ENCODE measurements around the gene CHST7. TPM values are rescaled to one million over a fixed set of nuclear protein-coding genes. Genes with fewer than 3 reads are reported as not detected.

Gene CHST7
- total RNA-seq, 1 donor from 2014 or later, result 5.6 TPM

GRCh38 chrX:46620505-46620904, 46.9 kb downstream of the CHST7 start:
- no peaks in the 10 kb centered on the region for H3K36me3 ChIP-seq
- H3F3A ChIP-seq (ENCODE audit: low read depth), result no peaks in the 10 kb centered on the region
- no peaks in the 10 kb centered on the region for H3K79me2 ChIP-seq (ENCODE audit: low read depth)
- H2AFZ ChIP-seq (replicated peaks), result no peak overlapping the region
- no peak overlapping the region for H3K4me3 ChIP-seq
- no peak overlapping the region for H3K27ac Mint-ChIP-seq
- H3K9me3 ChIP-seq (ENCODE audit: low read depth), result peaks cover 24% of the 10 kb centered on the region
- no peak overlapping the region for H3K9ac ChIP-seq
- no peak overlapping the region for H3K4me3 Mint-ChIP-seq
- no peak overlapping the region for H3K27ac ChIP-seq
- H3K27me3 ChIP-seq, result no peaks in the 10 kb centered on the region
- TF ChIP-seq EZH2 (IDR thresholded peaks at IDR 0.05) (no peak), EZH2phosphoT487 (IDR thresholded peaks at IDR 0.05) (no peak)
- H3K9me3 Mint-ChIP-seq, result peaks cover 11% of the 10 kb centered on the region
- peaks cover 2% of the 10 kb centered on the region for H3K36me3 Mint-ChIP-seq
- no peaks in the 10 kb centered on the region for H3K27me3 Mint-ChIP-seq (ENCODE audit: insufficient read depth, low read depth)
- no peak for DNase-seq (ENCODE audit: low spot score)
- H3K4me1 Mint-ChIP-seq, result no peaks in the 10 kb centered on the region
- H4K20me1 ChIP-seq (ENCODE audit: low read depth), result no peaks in the 10 kb centered on the region
- no peaks in the 10 kb centered on the region for H3K4me1 ChIP-seq
- H3K4me2 ChIP-seq, result no peak overlapping the region

- TF ChIP-seq EZH2 (IDR thresholded peaks at IDR 0.05) (no peak), EZH2phosphoT487 (IDR thresholded peaks at IDR 0.05) (no peak)
- TF ChIP-seq, protein P1, sequence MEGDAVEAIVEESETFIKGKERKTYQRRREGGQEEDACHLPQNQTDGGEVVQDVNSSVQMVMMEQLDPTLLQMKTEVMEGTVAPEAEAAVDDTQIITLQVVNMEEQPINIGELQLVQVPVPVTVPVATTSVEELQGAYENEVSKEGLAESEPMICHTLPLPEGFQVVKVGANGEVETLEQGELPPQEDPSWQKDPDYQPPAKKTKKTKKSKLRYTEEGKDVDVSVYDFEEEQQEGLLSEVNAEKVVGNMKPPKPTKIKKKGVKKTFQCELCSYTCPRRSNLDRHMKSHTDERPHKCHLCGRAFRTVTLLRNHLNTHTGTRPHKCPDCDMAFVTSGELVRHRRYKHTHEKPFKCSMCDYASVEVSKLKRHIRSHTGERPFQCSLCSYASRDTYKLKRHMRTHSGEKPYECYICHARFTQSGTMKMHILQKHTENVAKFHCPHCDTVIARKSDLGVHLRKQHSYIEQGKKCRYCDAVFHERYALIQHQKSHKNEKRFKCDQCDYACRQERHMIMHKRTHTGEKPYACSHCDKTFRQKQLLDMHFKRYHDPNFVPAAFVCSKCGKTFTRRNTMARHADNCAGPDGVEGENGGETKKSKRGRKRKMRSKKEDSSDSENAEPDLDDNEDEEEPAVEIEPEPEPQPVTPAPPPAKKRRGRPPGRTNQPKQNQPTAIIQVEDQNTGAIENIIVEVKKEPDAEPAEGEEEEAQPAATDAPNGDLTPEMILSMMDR (IDR thresholded peaks at IDR 0.05), result no peak
- H3K4me3 ChIP-seq, result no peak overlapping the region
- H2AFZ ChIP-seq (replicated peaks), result no peak overlapping the region
- peaks cover 22% of the 10 kb centered on the region for H3K9me3 ChIP-seq (ENCODE audit: low read depth)
- no peak overlapping the region for H3K27ac ChIP-seq
- H3K9ac ChIP-seq, result no peak overlapping the region
- H3K79me2 ChIP-seq (ENCODE audit: low read depth), result no peaks in the 10 kb centered on the region
- H3K27ac Mint-ChIP-seq, result no peak overlapping the region
- no peak for DNase-seq (ENCODE audit: low spot score)
- no peaks in the 10 kb centered on the region for H3K4me1 Mint-ChIP-seq
- H3K36me3 ChIP-seq, result no peaks in the 10 kb centered on the region
- H3K4me3 Mint-ChIP-seq, result no peak overlapping the region
- H3F3A ChIP-seq (ENCODE audit: low read depth), result no peaks in the 10 kb centered on the region
- H3K4me1 ChIP-seq, result no peaks in the 10 kb centered on the region
- no peaks in the 10 kb centered on the region for H3K27me3 ChIP-seq
- no peaks in the 10 kb centered on the region for H4K20me1 ChIP-seq (ENCODE audit: low read depth)
- H3K9me3 Mint-ChIP-seq, result peaks cover 11% of the 10 kb centered on the region
- H3K4me2 ChIP-seq, result no peak overlapping the region
- no peaks in the 10 kb centered on the region for H3K27me3 Mint-ChIP-seq (ENCODE audit: insufficient read depth, low read depth)
- peaks cover 2% of the 10 kb centered on the region for H3K36me3 Mint-ChIP-seq
Measured at GRCh38 chrX:46621572-46621971, 48.0 kb downstream of the CHST7 start.

- Mint-ChIP-seq H3K4me3 (no peak overlapping the region), H3K4me1 (peaks cover 2% of the 10 kb centered on the region), H3K27me3 (ENCODE audit: insufficient read depth, low read depth) (no peaks in the 10 kb centered on the region), H3K9me3 (peaks cover 4% of the 10 kb centered on the region), H3K27ac (no peak overlapping the region), H3K36me3 (peaks cover 2% of the 10 kb centered on the region)
- Histone ChIP-seq H3K4me1 (peaks cover 8% of the 10 kb centered on the region), H3K27me3 (no peaks in the 10 kb centered on the region), H3K27ac (no peak overlapping the region), H2AFZ (replicated peaks) (no peak overlapping the region), H3K4me2 (no peak overlapping the region), H4K20me1 (ENCODE audit: low read depth) (no peaks in the 10 kb centered on the region), H3K4me3 (no peak overlapping the region), H3K79me2 (ENCODE audit: low read depth) (no peaks in the 10 kb centered on the region), H3K36me3 (no peaks in the 10 kb centered on the region), H3F3A (ENCODE audit: low read depth) (no peaks in the 10 kb centered on the region), H3K9me3 (ENCODE audit: low read depth) (peaks cover 10% of the 10 kb centered on the region), H3K9ac (no peak overlapping the region)
- TF ChIP-seq, protein P1 (IDR thresholded peaks at IDR 0.05), result no peak
- TF ChIP-seq EZH2phosphoT487 (IDR thresholded peaks at IDR 0.05) (no peak), EZH2 (IDR thresholded peaks at IDR 0.05) (no peak)
- no peak for DNase-seq (ENCODE audit: low spot score)
Measured at GRCh38 chrX:46624090-46624786, 50.7 kb downstream of the CHST7 start.

DNA sequence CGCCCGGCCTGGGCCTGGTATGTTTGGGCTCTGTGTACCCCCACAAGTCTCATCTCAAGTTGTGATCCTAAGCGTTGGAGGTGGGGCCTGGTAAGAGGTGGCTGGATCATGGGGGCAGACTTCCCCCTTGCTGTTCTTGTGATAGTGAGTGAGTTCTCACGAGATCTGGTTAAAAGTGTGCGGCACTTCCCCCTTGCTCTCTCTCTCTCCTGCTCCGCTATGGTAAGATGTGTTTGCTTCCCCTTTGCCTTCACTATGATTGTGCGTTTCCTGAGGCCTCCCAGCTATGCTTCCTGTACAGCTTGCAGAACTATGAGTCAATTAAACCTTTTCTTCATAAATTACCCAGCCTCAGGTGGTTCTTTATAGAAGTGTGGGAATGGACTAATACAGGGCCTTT, 53.0 kb downstream of the CHST7 start:
- Histone ChIP-seq H3K27me3 (no peaks in the 10 kb centered on the region), H3K79me2 (ENCODE audit: low read depth) (no peaks in the 10 kb centered on the region), H3K36me3 (no peaks in the 10 kb centered on the region), H3K4me2 (no peak overlapping the region), H3K9me3 (ENCODE audit: low read depth) (no peaks in the 10 kb centered on the region), H4K20me1 (ENCODE audit: low read depth) (no peaks in the 10 kb centered on the region), H3K27ac (no peak overlapping the region), H3K4me3 (no peak overlapping the region), H3K9ac (no peak overlapping the region), H3F3A (ENCODE audit: low read depth) (no peaks in the 10 kb centered on the region), H3K4me1 (peaks cover 8% of the 10 kb centered on the region), H2AFZ (replicated peaks) (no peak overlapping the region)
- Mint-ChIP-seq H3K4me3 (no peak overlapping the region), H3K27ac (no peak overlapping the region), H3K4me1 (peaks cover 2% of the 10 kb centered on the region), H3K27me3 (ENCODE audit: insufficient read depth, low read depth) (peaks cover 2% of the 10 kb centered on the region), H3K36me3 (no peaks in the 10 kb centered on the region), H3K9me3 (peaks cover 4% of the 10 kb centered on the region)
- TF ChIP-seq, protein P1 (IDR thresholded peaks at IDR 0.05), result no peak
- TF ChIP-seq EZH2phosphoT487 (IDR thresholded peaks at IDR 0.05), result no peak
- TF ChIP-seq EZH2 (IDR thresholded peaks at IDR 0.05), result no peak
- no peak for DNase-seq (ENCODE audit: low spot score)
